ENCODE results near the gene TMEM233.

DNA sequence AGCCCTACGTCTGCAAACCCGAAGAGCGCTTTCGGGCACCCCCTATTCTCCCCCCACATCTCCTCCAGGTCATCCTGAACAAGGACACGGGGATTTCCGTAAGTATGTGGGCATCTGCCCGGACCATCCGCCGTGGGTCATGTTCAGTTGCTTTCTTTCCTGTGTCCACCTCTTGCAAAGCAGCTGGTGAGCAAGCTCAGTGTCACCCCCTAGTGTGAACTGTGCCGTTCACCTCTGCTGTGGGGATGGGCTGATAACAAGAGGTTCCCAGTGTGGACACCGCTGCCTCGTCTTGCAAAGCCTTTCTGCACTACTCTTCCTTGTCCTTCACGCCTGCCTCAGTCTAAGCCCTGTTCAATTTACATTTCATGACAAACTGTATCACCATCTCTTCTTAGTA lies 83.0 kb downstream of the TMEM233 start:
- TF ChIP-seq, protein P1, sequence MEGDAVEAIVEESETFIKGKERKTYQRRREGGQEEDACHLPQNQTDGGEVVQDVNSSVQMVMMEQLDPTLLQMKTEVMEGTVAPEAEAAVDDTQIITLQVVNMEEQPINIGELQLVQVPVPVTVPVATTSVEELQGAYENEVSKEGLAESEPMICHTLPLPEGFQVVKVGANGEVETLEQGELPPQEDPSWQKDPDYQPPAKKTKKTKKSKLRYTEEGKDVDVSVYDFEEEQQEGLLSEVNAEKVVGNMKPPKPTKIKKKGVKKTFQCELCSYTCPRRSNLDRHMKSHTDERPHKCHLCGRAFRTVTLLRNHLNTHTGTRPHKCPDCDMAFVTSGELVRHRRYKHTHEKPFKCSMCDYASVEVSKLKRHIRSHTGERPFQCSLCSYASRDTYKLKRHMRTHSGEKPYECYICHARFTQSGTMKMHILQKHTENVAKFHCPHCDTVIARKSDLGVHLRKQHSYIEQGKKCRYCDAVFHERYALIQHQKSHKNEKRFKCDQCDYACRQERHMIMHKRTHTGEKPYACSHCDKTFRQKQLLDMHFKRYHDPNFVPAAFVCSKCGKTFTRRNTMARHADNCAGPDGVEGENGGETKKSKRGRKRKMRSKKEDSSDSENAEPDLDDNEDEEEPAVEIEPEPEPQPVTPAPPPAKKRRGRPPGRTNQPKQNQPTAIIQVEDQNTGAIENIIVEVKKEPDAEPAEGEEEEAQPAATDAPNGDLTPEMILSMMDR (IDR thresholded peaks at IDR 0.05) = no peak
- TF ChIP-seq POLR2A (IDR thresholded peaks at IDR 0.05) = no peak
- TF ChIP-seq EP300 (IDR thresholded peaks at IDR 0.05) = no peak

Data from suprapubic skin (tissue), 3 donors.